Raji (cell line): Measurements from ENCODE around the gene SLC9A3.

Experiments
- POLR2A ChIP-seq: IDR thresholded peaks from 2 replicates; pipeline ENCODE4 v1.6.1; 2011; ENCODE audit warnings: low read depth, low read length, control low read depth; ENCODE audit not compliant: insufficient read depth

Gene SLC9A3

GRCh38 chr5:463952-464351 lies 60.3 kb downstream of the SLC9A3 start:
- TF ChIP-seq POLR2A: no peak

- no peak for TF ChIP-seq POLR2A
These were observed 60.9 kb downstream of the SLC9A3 start for GRCh38 chr5:463301-463700.

GRCh38 chr5:462051-462481 lies 62.2 kb downstream of the SLC9A3 start:
- no peak for TF ChIP-seq POLR2A

- TF ChIP-seq POLR2A: no peak
These were observed 64.0 kb downstream of the SLC9A3 start for GRCh38 chr5:460273-460625.

- no peak for TF ChIP-seq POLR2A
These were observed 64.5 kb downstream of the SLC9A3 start for GRCh38 chr5:459562-460272.

- TF ChIP-seq POLR2A: no peak
These were observed 65.5 kb downstream of the SLC9A3 start for GRCh38 chr5:458547-459353.

- no peak for TF ChIP-seq POLR2A
These were observed 66.9 kb downstream of the SLC9A3 start for GRCh38 chr5:457195-457961.

- TF ChIP-seq POLR2A: no peak
These were observed 67.7 kb downstream of the SLC9A3 start for GRCh38 chr5:456351-457194.

- no peak for TF ChIP-seq POLR2A
These were observed 68.4 kb downstream of the SLC9A3 start for GRCh38 chr5:455806-456205.

GRCh38 chr5:454936-455335 lies 69.3 kb downstream of the SLC9A3 start:
- no peak for TF ChIP-seq POLR2A

GRCh38 chr5:453725-454481 lies 70.3 kb downstream of the SLC9A3 start:
- TF ChIP-seq POLR2A: no peak

GRCh38 chr5:452978-453710 lies 71.1 kb downstream of the SLC9A3 start:
- TF ChIP-seq POLR2A: no peak
